Activated CD4-positive, alpha-beta T cell treated with anti-CD3 and anti-CD28 coated beads, Interleukin-2, amount 50 U/mL, for 1 hour (primary cell): Measurements from ENCODE around the gene ARHGAP8.
"Not testable (repeated sequence)": the region's sequence is repeated elsewhere in the genome, so short reads cannot be mapped to it uniquely, and the experiment has no call there.

ENCODE experiments used
- DNase-seq: peaks from one replicate; pipeline ENCODE4 v3.0.0-alpha.2; 2020

Gene ARHGAP8

GRCh38 chr22:44891791-44892190 is 139.4 kb downstream of the ARHGAP8 start:
- no peak for DNase-seq

- no peak for DNase-seq
Observed at GRCh38 chr22:44892243-44892642, 139.9 kb downstream of the ARHGAP8 start.

GRCh38 chr22:44892803-44893730 is 140.7 kb downstream of the ARHGAP8 start:
- DNase-seq: no peak

GRCh38 chr22:44893731-44894080 is 141.3 kb downstream of the ARHGAP8 start:
- no peak for DNase-seq

- DNase-seq: no peak
Observed at GRCh38 chr22:44894321-44894720, 141.9 kb downstream of the ARHGAP8 start.

- no peak for DNase-seq
Observed at GRCh38 chr22:44894782-44895181, 142.4 kb downstream of the ARHGAP8 start.

DNA sequence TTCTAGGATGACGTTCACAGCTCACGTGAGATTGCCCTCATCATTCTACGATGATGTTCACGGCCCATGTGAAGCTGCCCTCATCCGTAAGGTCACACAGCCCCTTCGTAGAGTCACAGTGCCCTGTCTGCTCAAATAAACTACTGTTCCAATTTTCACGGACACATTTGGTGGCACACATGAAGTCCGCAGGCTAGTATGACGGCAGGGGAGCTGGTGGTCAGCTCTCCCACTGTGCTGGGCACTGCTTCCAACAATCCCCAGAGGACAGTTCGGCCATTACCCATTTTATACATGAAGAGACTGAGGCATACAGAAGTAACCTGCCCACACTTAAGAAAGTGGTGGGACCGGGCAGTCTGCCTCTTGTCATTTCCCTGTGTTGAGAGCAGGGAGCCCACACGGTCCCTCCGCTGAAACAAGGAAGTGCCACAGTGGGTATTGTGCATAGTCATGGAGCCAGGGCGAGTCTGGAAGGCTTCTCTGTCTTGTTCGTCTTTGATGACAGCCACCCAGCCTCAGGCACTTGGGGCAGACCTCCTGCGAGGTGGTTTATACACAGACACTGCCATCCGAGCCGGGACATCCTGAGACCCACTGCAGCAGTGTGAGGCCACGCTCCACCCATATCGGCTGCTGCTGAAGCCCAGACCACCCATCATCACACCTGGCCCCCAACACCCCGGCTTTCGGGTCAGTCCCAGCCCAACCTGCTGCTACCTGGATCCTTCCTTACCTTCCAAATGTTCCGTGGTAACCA is 143.1 kb downstream of the ARHGAP8 start:
- DNase-seq: no peak

DNA sequence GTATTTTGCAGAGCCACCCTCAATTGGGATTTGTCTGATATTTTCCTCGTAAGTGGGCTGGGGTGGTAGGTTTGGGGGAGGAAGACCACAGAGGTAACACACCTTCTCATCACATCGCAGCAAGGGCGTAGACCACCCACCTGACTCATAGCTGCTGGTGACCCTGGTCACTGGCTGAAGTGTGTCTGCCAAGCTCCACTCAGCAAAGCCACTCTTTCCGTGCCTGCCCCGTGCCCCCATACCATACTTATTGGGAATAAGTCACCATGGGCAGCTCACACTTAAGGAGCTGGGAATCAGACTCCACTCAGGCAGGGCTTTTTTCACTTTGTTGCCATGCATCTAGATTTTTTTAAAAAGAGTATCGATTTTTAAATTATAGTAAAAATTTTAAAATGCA is 145.9 kb downstream of the ARHGAP8 start:
- DNase-seq: no peak

GRCh38 chr22:44901301-44901700 is 148.9 kb downstream of the ARHGAP8 start:
- DNase-seq: no peak

- not testable (repeated sequence) for DNase-seq
Observed at GRCh38 chr22:44903164-44903563, 150.8 kb downstream of the ARHGAP8 start.

GRCh38 chr22:44904492-44905152 is 152.2 kb downstream of the ARHGAP8 start:
- DNase-seq: not testable (repeated sequence)

DNA sequence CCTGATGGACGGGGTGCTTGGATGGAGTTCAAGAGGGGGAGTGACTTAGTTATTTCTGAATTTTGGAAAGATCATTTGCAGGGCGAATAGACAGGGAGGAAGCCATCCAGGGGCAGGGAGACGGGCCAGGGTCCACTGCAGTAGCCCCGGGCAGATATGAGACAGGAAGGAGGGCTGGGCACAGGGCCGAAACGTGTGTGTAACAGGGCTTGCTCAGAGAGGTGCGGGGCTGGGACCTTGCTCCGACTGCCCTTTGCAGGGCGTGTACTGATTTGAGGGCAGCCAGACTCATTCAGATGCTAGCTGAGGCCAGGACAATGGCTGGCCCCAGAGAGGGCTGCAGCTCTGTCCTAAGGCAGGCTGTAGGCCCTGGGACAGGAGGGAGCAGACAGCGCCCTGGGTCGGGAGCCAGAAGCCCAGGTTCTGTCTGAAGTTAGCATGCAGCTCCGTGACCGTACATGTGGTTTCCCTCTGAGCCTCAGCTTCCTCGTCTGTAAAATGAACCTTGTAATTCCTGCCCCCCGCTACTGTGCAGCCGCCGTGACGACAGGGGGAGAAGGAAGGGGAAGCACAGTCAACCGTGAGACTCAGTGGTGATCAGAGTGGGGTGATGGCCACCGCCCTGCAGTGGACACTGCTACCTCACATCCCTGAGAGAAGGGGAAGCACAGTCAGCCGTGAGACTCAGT is 154.0 kb downstream of the ARHGAP8 start:
- DNase-seq: no peak

GRCh38 chr22:44906999-44907644 is 154.7 kb downstream of the ARHGAP8 start:
- no peak for DNase-seq

DNA sequence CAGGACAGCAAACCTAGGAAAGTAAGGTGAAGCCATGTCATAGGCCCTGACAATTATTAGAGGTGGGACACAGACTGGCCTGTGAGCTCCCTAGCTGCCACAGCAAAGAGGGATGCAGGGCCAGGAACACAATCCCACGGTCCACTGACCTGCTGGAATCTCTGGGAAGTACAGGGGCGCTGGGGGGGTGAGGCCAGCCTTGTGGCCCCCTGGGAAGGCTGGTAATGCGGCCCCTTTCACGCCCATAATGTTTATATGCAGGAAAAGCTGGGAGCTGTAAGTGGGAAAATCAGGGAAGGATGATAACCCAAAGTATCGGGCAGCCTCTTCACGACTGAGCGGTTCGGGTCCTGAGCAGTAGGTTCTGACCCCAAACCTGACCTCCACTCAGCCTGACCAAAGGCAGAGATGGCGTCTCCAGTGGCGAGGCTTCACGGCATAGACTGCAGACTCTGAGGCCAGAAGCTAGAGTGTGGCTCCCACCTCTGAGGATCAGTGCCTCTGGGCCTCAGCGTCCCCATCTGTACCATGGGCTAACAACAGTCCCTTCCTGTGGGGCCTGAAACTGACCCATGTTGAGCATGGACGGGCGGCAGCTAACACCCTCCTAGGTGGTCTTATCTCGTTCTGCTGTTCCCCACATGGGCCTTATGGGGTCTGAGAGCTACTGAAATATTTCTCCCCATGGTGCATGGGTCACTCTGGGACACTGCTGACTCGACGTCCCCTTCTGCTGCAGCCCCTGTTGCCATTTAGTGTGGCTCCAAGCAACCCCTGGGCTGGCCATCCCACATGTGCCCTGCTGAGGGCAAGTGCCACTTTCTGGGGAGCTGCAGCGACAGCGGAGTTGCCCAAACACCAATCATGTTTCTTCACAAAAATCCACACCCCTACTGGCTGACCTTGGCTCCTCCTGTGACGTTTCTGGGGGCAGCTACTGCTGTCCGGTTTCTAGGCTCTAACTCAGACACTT is 155.7 kb downstream of the ARHGAP8 start:
- DNase-seq: no peak

- DNase-seq: no peak
Observed at GRCh38 chr22:44909241-44909640, 156.9 kb downstream of the ARHGAP8 start.
